Activated CD4-positive, CD25-positive, alpha-beta regulatory T cell treated with anti-CD3 and anti-CD28 coated beads, Interleukin-2, amount 50 U/mL, for 72 hours (primary cell): ENCODE data around the gene CADM3.

ENCODE experiments used
- DNase-seq: peaks from one replicate; pipeline ENCODE4 v3.0.0; 2021

The CADM3 gene, protein sequence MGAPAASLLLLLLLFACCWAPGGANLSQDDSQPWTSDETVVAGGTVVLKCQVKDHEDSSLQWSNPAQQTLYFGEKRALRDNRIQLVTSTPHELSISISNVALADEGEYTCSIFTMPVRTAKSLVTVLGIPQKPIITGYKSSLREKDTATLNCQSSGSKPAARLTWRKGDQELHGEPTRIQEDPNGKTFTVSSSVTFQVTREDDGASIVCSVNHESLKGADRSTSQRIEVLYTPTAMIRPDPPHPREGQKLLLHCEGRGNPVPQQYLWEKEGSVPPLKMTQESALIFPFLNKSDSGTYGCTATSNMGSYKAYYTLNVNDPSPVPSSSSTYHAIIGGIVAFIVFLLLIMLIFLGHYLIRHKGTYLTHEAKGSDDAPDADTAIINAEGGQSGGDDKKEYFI

DNA sequence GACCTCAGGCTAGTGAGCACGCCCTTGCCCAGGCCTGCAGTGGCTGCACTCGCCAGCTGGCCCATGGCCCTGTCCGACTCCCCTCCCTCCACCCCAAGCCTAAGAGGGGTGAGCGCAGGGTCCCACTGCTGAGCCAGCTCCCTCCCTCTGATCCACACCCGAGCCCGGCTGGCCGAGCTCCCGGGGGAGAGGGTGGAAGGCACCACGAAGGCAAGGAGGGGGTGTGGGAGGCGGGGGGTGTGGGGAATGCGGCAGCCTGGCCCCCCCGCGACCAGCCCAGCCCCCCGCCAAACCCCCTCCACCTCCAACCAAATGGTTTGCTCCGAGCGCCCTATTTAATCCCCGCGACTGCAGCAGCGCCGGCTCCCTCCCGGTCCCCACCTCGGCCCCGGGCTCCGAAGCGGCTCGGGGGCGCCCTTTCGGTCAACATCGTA, at the start of gene CADM3:
CADM3 (plus strand) TSS at position 362 of the 434 bp plus-strand sequence. CDS start 151 bp downstream, outside the sequence.
- no peak for DNase-seq

GRCh38 chr1:159122005-159122621, 49.3 kb upstream of the CADM3 start:
- no peak for DNase-seq

- no peak for DNase-seq
Measured at GRCh38 chr1:159123587-159123986, 47.8 kb upstream of the CADM3 start.

GRCh38 chr1:159132271-159132881, 39.0 kb upstream of the CADM3 start:
- peak; percentile 77 for DNase-seq

GRCh38 chr1:159140474-159140873, 30.9 kb upstream of the CADM3 start:
- DNase-seq = no peak

DNA sequence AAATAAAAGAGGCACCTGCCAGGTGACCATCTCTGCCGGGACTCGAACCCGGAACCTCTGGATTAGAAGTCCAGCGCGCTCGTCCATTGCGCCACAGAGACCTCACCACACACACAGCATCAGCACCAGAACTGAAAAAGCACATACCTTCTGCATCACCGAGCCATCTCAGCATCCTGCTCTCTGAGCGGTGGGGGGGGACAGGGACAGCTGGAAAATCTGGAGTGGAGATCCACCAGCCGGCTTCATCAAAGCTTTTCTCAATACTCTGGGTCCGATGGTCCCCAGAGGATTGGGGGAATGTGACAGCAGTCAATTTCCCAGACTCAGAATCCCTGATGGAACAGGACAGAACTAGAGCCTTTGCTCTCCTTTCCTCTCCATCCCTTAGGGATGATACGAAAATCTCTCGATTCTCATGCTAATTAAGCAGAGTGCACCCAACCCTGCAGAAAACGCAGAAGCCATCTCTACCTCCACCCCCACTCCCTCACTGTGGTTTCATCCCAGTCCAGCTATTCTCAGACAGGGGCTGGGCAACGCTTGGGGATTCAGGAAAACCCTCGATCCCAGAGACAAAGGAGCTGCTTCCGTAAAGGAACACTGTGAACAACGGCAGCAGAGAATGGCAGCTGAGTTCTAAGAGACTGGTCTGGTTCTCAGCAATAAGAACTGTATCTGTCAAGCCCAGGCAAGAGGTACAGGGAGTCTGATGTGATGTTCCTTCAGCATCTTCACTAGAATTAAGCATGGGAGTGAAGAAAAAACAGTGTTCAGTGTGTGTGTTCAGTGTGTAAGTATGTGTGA, 29.6 kb upstream of the CADM3 start:
- no peak for DNase-seq

DNA sequence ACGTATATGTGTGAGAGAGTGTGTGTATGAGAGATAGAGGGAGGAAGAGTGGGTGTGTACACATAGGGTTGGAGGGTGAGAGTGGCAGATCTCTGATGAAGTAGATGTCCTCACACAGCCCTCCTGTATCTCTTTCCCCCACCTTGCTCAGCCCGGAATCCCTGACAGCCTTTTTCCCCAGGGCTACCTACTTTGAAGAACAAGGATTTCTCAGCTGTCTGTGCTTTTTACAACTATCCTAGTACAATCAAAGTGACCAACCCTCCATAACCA, 29.1 kb upstream of the CADM3 start:
- no peak for DNase-seq

GRCh38 chr1:159142726-159143510, 28.5 kb upstream of the CADM3 start:
- DNase-seq = no peak

- no peak for DNase-seq
Measured at GRCh38 chr1:159144571-159144970, 26.8 kb upstream of the CADM3 start.

GRCh38 chr1:159146980-159147379, 24.4 kb upstream of the CADM3 start:
- DNase-seq = no peak

DNA sequence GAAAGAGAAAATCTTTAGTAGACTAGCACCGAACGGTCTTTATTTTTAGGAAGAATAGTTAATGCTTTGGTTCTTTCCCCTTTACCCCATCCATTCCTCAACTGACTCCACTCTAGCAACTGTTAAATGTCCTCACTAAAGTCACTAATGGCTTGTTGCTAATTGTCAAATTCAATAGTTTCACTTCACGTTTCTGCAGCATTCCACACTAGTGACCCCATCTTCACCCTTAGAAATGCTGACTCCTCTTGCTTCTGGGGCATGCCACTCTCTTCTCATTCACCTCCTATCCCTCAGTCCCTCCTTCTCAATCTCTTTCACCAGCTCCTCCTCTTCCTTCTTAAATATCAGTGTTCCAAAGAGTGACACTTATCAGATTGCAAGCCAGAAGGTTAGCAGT, 19.4 kb upstream of the CADM3 start:
- no peak for DNase-seq

GRCh38 chr1:159161001-159161718, 10.3 kb upstream of the CADM3 start:
- DNase-seq = peak; percentile 58

GRCh38 chr1:159161719-159162026, 9.7 kb upstream of the CADM3 start:
- no peak for DNase-seq

- no peak for DNase-seq
Measured at GRCh38 chr1:159162516-159163265, 8.7 kb upstream of the CADM3 start.

GRCh38 chr1:159163614-159164228, 7.7 kb upstream of the CADM3 start:
- DNase-seq = no peak

GRCh38 chr1:159168043-159168442, 3.4 kb upstream of the CADM3 start:
- no peak for DNase-seq

DNA sequence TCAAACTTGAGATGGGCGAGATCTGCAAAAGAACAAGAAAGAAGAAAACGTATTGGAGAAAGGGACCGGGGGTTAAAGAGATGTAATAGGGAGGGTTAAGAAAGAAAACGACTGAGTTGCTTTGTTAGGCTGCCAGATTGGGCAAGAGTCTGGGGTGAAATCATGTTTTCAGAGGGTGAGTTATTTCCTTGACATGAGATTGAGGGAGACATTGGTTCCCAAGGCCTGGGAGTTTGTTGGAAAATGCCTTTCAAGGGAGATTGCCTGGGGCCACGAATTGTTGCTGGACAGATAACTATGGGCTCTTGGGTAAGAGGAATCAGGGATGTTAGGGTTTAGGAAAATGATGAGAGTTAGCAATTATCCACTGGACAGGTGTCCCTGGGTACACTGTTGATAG, 776 bp upstream of the CADM3 start:
- no peak for DNase-seq

- DNase-seq = no peak
Measured at GRCh38 chr1:159171688-159172501, 480 bp downstream of the CADM3 start.

- no peak for DNase-seq
Measured at GRCh38 chr1:159172614-159173291, 1.3 kb downstream of the CADM3 start.
